Activated naive CD8-positive, alpha-beta T cell treated with anti-CD3 and anti-CD28 coated beads, Interleukin-2, amount 50 U/mL, for 16 hours (primary cell): ENCODE results near the gene NRAS.

Experiments used
- DNase-seq: peaks from one replicate; pipeline ENCODE4 v3.0.0-alpha.2; 2020; ENCODE audit warnings: low read depth, low spot score

NRAS gene

DNA sequence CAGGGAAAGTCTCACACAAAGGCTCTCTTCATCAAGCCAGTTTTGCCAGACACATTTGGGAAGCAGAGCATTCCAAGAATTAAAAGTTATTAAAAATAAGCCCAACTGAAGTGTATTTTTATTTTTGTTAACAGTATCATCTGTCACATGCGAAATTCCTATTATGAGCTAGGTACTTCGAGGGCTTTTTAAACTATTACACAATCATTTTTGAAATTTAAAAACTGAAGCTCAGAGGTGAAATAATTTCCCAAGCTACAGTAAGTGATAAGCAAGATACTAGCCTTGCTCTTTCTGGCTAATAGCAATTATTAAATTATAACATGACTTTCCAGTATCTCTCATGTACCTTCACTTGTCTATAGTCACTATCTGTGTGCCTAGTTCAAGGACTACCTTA, 12.0 kb upstream of the NRAS start:
- DNase-seq: no peak

- no peak for DNase-seq
These were observed 8.7 kb upstream of the NRAS start for GRCh38 chr1:114725230-114725629.

DNA sequence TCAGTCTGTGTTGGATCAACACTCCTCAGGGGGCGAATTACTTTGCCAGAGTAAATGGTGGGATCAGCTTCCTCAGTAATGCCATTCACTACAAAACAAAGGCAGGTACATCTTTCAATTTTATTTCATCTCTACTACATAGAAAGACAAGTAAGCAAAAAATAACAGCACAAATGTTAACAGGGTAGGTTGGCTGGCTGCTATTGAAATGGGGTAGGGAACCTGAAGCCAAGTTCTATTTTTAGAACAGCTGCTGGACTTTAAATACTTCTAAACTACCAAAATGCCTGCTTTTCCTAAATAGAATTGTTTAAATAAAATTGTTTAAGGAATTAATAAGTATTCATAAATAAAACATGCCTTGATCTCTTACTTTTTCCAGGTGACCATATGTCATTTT, 7.3 kb upstream of the NRAS start:
- no peak for DNase-seq

DNA sequence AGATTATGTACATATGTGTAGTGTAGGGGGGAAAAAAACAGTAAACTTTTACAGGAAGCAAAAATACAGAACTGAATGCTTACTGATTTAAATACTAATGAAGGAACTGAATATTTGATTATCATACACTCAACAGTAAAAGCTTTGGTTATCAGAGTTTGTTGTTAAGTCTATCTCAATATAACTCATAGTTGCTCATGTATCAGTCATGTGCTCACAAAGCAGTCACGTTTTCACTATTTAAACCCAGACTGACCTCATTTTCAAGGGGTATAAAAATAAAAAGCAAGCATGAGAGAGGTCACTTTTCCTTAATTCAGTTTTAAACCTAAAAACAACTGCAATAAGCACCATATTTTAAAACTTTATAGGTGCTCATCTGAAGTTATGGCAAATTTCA, 6.9 kb upstream of the NRAS start:
- no peak for DNase-seq

- DNase-seq: no peak
These were observed 3.9 kb upstream of the NRAS start for GRCh38 chr1:114720492-114720891.

DNA sequence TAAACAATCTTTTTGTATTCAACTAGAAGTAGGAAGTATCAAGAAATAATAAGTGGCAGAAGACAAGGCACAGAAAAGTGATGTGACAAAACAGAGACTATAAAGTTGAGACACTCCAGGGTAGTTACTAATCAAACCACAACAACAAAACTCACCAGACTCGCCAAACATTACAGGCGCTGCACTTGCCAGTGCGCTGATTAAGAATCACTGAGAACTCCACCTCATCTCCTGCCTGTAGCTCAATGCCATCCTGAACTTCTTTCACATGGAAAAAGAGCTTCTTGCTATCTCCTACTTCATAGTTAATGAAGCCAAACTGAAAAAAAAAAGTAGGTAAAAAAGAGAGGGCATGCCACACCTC, 2.8 kb upstream of the NRAS start:
- DNase-seq: no peak

- DNase-seq: no peak
These were observed 2.3 kb upstream of the NRAS start for GRCh38 chr1:114718661-114719423.

DNA sequence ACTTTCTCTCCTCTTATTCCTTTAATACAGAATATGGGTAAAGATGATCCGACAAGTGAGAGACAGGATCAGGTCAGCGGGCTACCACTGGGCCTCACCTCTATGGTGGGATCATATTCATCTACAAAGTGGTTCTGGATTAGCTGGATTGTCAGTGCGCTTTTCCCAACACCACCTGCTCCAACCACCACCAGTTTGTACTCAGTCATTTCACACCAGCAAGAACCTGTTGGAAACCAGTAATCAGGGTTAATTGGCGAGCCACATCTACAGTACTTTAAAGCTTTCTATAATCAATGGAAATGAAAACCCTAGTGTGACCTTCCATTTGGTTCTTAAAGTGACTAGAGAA, 643 bp downstream of the NRAS start:
- DNase-seq: no peak

GRCh38 chr1:114712977-114713376, 3.6 kb downstream of the NRAS start:
- DNase-seq: no peak

- no peak for DNase-seq
These were observed 6.2 kb downstream of the NRAS start for GRCh38 chr1:114710360-114710759.

DNA sequence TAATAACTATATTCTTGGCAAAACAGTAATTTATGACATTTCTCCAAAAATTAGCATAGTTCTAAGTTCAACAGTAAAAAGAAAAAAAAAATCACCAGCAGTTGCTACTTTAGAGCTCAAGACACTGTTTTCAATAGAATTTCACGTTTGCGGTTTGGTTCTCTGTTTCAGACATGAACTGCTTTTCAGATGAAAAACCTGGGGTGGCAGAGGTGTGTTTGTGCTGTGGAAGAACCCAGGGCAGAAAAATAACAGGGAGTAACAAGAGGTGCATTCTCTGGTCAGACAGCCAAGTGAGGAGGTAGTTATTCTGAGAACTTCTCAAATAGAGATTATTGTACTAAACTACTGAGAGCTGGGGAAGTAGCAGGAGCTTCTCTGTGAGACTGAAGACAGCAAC, 9.0 kb downstream of the NRAS start:
- DNase-seq: no peak

DNA sequence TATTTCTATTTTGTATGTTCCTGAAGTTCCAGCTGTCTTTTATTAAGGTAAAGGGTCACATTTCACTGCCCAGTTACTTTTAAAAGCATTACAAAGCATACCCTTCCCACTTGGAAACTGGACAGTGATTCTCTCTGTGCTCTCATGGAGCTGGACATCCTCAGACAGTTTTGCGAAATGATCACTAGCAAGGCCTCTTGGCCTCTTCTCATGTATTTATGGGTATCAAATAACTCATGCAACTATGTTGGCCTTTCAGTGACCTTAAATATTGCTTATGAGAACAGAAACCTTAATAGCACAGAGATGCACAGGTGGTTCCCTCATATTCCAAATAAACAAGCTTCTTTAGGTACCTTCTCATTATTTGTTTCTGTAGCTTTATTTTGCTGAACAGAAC, 13.3 kb downstream of the NRAS start:
- no peak for DNase-seq

DNA sequence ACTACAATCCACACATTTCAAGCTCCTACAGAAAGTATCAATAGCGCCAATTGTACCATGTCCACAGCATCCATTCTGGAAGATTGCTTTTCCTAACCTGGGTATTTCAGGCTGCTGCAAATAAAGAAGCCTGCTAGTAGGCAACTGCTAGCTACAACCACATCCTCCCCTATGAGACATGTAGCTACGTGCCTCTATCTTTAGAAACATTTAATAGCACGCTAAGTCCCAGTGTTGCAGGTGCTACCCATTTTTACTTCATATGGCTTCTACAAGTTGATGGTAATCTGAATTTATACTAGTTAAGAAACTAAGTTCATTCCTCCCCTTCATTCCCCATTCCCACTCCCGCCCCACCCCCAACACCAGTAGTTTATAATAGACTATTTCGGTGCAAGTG, 13.8 kb downstream of the NRAS start:
- no peak for DNase-seq

- no peak for DNase-seq
These were observed 14.6 kb downstream of the NRAS start for GRCh38 chr1:114701931-114702330.

GRCh38 chr1:114700036-114700600, 16.5 kb downstream of the NRAS start:
- DNase-seq: no peak

DNA sequence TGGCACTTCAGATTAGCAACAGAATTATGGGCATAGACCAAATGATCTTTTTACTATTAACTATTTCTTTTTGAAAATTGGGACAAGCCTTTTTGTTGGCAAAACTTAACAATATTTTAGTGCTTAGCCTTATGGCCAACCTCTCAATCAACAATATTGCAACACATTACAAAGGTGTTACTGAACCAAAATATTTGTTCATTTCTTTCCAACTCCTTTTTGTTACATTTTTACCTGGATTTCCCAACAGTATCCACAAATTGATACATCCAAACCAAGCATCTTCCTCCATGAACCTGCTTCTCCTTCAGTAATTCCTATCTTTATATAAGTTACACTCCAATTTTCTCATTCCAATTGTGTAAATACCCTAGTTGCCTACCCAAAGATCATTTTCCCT, 19.8 kb downstream of the NRAS start:
- DNase-seq: no peak

- DNase-seq: no peak
These were observed 21.0 kb downstream of the NRAS start, which contains the start of gene AMPD1 for GRCh38 chr1:114695430-114696058. Gene AMPD1 (minus strand): TSS chr1:114695546. CDS start chr1:114695471, 75 bp downstream.

DNA sequence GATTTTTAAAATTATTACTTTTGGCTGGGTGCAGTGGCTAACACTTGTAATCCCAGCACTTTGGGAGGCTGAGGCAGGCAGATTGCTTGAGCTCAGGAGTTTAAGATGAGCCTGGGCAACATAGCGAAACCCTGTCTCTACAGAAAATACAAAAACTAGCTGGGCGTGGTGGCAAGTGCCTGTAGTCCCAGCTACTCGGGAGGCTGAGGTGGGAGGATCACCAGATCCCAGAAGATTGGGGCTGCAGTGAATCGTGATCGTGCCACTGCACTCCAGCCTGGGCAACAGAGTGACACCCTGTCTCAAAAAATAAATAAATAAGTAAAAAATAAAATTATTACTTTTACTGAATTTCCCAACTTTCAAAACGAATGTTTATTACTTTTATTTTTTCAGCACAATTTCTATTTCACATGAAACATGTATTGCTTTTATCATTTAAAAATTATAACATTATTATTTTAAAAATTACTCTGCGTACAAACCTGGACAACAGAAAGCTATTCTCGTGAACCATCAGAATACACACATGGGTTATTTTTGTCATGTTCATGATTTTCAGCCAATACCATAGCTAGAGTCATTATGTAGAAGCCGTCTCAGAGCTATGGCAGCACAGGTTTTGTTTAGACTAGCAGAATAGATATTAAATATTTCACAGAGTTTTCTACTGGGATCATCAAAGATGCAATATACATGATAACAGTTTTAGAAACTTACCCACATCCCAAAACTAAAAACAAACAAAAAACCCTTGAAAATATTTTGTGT, 21.8 kb downstream of the NRAS start:
- DNase-seq: no peak

DNA sequence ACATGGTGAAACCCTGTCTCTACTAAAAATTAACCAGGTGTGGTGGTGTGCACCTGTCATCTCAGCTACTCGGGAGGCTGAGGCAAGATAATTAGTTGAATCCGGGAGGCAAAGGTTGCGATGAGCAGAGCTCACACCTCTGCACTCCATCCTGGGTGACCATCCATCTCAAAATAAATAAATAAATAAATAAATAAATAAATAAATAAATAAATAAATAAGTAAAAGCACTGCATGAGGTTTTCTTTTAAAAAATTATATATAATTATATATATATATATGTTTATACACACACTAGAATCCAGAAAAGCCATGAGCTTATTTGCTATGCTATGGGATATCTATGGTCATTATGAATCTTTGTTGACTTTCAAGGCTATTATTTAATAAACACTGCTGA, 23.6 kb downstream of the NRAS start:
- no peak for DNase-seq

DNA sequence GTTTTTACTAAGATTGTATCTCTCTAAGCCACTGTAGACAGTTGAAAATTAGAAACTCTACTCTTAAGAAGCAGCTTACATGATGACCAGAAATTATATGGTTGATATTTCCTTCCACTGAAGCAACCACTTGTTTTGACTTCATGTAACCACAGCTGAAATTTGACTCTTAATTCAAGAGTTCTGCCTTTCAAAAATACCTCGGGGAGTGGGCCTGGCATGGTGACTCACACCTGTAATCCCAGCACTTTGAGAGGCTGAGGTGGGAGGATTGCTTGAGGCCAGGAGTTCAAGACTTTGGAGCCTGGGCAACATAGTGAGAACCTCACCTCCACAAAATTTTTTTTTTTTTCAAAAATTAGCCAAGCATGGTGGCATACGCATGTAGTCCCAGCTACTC, 25.5 kb downstream of the NRAS start:
- no peak for DNase-seq

GRCh38 chr1:114690148-114690547, 26.4 kb downstream of the NRAS start:
- DNase-seq: no peak

DNA sequence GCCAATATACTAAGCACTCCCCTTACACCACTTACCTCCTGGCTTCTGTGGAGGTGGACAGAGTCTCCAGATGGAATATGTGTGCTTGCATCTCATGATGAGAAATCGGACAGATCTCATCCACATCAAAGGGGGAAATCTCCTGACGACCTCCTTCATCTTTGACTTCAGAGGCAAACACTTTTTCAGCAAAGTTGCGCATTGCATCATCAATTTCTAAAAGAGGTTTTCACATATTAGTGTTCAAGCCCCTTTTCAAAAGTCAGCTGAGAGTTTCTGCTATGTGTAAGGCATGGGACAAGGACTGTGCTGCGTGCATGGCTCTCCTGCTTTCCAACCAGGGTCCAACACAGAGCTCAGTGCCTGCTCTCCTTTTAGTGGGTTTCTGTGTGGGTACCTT, 28.0 kb downstream of the NRAS start:
- DNase-seq: no peak

- no peak for DNase-seq
These were observed 30.7 kb downstream of the NRAS start for GRCh38 chr1:114685851-114686250.
